ENCODE results near the gene ABCA5.

ABCA5 gene, protein sequence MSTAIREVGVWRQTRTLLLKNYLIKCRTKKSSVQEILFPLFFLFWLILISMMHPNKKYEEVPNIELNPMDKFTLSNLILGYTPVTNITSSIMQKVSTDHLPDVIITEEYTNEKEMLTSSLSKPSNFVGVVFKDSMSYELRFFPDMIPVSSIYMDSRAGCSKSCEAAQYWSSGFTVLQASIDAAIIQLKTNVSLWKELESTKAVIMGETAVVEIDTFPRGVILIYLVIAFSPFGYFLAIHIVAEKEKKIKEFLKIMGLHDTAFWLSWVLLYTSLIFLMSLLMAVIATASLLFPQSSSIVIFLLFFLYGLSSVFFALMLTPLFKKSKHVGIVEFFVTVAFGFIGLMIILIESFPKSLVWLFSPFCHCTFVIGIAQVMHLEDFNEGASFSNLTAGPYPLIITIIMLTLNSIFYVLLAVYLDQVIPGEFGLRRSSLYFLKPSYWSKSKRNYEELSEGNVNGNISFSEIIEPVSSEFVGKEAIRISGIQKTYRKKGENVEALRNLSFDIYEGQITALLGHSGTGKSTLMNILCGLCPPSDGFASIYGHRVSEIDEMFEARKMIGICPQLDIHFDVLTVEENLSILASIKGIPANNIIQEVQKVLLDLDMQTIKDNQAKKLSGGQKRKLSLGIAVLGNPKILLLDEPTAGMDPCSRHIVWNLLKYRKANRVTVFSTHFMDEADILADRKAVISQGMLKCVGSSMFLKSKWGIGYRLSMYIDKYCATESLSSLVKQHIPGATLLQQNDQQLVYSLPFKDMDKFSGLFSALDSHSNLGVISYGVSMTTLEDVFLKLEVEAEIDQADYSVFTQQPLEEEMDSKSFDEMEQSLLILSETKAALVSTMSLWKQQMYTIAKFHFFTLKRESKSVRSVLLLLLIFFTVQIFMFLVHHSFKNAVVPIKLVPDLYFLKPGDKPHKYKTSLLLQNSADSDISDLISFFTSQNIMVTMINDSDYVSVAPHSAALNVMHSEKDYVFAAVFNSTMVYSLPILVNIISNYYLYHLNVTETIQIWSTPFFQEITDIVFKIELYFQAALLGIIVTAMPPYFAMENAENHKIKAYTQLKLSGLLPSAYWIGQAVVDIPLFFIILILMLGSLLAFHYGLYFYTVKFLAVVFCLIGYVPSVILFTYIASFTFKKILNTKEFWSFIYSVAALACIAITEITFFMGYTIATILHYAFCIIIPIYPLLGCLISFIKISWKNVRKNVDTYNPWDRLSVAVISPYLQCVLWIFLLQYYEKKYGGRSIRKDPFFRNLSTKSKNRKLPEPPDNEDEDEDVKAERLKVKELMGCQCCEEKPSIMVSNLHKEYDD (N-terminal part only)

DNA sequence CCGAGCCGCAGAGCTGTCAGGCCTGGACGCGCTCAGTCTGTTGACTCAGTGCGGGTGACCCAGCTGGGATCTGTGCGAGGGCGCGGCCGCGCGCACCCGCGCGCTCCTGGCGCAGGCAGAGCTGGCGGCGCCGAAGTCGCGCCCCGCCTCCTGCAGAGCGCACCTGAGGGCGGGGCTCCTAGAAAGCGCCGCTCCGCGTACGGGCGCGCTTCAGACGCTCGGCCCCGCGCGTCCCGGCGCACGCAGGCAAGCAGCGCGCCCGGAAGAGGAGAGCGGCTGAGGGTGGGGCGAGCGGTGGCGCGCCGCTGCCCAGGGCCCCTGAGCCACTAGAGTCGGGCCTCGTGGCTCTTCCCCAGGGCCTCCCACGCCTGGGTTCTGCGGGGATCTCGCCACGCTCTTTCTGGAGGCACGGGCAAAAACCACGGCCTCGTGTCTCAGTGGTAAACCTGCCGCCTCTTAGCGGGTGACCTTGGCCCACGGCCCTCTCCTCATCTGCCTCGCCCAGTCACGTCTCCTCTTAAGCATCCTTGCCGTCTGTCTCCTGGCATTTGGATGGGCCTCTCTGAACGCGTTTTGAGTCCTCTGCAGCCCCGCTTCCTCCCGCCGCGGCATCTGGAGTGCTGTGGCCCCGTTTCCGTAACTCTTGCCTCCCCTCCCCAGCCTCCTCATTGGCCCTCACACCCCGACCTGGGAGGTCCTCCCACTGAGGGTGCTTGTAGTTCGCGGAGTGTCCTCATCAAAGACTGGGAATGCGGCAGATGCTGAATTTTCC is at the start of gene ABCA5:
TSS of gene ABCA5 (minus strand) at position 74 of the 772 bp plus-strand sequence. CDS start 12,718 bp downstream, outside the sequence.
- peak in 49 of 56 donors; percentile 18 to 83 (median 63) for DNase-seq

DNA sequence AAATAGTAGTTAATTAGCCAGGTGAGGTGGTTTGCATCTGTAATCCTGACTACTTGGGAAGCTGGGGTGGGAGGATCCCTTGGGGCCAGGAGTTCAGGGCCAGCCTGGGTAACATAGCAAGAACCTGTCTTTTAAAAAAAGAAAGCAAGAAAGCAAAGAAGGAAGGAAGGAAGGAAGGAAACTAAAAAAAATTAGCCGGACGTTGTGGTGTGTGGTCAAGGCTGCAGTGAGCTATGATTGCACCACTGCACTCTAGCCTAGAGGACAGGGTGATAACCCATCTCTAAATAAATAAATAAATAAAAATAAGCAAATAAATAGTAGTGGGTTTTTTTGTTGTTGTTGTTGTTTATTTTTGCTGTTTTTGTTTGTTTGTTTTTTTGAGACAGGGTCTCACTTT is 48.3 kb upstream of the ABCA5 start:
- no peak for DNase-seq

DNA sequence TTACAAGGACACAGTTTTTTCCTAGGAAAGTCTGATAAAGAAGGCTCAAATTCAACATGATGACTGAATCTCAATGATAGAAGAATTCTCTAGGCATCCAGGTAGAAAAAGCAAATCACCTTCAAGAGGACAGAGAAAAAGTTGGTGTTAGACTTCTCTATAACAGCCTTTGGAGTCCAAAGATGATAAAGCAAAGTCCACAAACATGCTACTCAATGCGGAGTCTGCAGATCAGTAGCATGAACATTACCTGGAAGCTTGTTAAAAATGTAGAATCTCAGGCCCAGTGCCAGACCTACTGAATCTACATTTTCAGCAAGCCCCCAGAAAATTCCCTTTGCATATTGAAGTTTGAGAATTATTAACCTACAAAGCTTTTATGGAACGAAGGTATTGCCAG is 46.1 kb upstream of the ABCA5 start:
- DNase-seq: no peak

DNA sequence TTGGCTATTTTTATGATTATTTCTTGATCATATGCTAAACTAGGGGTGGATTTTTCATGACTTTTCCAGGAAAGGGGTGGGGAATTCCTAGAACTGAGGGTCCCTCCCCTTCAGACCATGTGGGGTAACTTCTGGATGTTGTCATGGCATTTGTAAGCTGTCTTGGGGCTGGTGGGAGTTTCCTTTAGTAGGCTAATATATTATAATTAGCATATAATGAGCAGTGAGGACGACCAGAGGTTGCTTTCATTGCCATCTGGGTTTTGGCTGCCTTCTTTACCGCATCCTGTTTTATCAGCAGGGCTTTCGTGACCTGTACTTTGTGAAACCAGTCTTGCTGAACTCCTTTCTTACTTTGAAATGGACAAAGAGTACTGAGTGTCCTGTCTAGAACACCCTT is 40.4 kb upstream of the ABCA5 start:
- DNase-seq: no peak

DNA sequence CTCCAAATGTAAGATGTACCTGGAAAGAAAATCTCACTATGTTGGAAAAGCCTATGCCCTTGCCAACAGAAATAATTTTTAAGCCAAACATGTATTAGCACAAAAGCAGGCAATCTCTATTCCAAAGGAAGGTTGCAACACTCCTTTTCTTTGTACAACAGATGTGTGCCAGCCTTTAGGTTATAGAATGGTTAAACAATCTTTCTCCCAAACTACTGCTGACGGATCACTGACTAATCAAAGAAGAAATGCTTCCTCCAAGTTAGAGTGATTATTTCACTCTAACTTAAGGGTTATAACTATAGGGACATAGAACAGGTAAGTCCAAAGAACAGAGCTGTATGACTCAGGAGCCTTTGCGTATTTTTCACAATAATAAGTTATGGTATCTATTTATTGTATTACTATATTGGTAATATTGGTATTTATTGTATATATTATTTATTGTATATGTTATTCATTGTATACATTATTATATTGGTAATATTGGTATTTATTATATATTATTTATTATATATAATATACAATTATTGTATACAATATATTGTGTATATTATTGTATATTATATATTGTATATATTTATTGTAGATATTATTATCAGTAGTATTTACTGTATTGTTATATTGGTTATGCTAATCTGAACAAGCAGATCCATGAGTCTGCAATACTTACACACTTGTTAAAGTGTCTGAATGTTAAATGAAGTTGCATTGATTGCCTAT is 36.7 kb upstream of the ABCA5 start:
- DNase-seq: no peak

DNA sequence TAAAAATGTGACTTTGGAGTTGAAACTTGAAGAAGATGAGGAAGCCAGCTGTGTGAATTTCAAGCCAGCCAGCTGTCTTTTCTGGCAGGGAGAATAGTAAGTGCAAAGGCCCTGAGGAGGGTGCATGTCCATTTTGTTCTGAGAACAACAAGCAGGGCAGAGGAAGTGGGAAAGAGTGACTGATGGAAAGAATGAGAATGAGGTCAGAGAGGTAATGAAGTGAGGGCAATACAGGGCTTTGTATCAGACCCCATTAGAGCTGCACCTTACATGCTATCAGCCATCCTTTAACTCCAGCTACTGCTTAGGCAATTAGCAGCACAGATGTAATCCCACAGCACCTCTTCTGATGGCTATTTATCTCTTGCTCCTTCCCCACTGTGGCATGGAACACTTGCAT is 34.2 kb upstream of the ABCA5 start:
- no peak for DNase-seq

DNA sequence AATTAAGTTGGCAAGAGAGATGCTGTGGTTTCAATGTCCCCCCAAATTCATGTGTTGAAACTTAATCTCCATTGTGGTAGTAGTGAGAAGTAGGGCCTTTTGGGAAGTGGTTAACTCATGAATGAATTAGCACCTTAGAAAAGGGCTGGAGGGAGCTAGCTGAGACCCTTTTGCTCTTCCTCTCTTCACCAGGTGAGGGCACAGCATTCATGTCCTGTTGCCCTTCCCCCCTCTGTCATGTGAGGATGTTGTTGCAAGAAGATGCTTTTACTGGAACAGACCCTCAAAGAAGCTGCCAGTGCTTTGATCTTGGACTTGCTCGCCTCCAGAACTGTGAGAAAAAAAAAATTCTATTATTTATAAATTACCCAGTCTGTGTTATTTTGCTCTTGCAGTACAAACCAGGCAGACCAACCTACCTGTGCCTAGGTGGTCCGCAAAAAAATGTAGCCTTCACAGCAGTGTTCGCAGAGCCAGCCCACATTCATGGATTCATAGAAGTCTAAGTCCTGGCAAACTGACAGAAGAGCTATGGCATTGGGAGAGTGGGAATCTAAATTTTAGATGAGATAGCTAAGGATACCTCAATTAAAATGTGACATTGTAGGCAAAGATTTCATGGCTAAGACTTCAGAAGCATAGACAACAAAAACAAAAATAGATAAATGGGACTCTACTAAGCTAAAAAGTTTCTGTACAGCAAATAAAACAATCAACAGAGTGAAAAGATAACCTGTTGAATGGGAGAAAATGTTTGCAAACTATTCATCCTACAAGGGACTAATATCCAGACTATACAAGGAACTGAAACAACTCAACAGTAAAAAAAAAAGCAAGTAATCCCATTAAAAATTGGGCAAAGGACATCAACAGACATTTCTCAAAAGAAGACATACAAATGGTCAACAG is 32.0 kb upstream of the ABCA5 start:
- DNase-seq: no peak

DNA sequence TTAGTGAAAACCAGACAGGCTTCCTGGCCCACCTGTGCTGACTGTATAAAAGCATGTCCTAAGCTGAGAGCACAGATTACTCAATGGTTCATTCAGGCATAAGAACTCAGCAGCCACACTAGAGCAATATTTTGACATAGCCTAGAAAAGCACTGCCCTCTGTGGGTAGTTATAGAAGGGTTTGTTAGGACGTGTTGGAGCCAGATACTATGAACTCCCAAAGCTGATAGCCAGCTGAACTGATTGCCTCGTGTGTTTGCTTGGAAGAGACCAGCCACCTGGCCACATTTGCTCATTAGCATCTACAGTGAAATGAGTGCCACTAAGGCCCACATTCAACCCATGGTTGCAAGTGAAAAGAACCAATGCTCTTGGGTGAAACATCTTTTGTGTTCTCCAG is 30.8 kb upstream of the ABCA5 start:
- DNase-seq: no peak

DNA sequence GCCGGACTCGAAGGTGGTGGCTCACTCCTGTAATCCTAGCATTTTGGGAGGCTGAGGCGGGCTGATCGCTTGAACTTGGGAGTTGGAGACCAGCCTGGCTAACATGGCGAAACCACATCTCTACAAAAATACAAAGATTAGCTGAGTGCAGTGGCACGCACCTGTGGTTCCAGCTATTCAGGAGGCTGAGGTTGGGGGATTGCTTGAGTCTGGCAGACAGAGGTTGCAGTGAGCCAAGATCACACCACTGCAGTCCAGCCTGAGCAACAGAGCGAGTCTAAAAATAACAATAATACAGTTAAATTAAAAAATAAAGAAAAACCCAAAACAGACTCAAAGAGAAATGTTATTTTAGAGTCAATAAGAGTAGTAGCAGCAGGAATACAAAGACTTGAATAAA is 29.7 kb upstream of the ABCA5 start:
- no peak for DNase-seq

DNA sequence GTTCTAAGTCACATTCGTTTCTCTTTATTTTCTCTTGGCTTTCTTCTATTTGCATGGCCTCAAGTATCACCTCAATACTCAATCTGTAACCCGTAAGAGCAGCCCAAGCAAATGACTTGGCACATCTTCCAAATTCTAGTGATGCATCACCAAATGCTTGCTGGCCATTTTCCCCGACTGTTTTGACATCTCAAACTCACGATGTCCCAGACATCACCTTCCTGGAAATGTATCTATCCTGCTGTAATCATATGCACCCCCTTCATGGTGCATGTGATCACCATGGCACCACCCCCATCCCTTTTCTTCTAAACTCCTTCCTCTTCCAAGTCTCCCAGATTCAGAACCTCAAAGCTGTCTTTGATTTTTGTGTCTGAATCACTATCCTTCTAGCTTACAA is 24.0 kb upstream of the ABCA5 start:
- DNase-seq: no peak

DNA sequence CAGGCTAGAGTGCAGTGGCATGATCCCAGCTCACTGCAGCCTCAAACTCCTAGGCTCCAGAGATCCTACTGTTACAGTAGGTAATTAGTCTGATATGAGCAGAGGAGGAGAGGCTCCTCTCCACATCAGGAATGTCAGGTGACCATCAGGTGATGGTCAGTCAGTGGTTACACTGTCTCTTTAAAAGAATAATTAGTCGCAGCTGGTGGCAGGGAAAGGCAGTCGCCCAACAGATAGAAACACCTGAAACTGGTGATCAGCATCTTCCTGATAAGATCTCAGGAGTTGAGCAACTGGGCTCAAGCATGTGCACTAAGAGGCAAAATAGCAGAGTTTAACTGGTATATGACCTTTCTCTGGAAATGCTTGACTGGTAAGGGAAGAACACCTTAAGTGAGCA is 21.5 kb upstream of the ABCA5 start:
- no peak for DNase-seq

DNA sequence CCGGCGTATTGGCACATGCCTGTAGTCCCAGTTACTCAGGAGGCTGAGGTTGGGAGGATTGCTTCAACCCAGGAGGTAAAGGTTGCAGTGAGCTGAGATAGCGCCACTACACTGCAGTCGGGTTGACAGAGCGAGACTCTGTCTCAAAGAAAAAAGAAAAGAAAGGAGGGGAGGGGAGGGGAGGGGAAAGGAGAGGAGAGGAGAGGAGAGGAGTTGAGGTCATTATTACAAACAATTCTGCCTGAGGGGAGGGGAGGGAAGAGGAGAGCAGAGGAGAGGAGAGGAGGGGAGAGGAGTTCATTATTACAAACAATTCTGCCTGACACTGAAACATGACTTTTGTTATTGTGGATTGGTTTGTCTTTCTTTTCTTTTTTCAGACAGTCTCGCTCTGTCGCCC is 19.8 kb upstream of the ABCA5 start:
- DNase-seq: no peak

DNA sequence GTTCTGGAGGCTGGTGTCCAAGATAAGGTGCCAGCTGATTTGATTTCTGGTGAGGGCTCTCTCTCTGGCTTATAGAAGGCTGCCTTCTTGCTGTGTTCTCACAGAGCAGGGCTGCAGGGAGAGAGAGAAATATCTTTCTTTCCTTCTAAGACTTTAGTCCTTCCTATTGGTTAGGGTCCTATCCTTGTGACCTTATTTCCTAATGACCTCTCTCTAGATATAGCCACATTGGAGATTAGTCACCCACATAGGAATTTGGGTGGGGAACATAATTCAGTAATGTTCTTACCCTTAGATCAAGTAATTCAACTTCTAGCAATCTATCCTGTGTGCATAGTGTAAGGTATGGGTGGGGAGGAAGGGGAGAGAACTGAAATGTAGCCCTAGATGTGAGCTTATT is 18.0 kb upstream of the ABCA5 start:
- no peak for DNase-seq

DNA sequence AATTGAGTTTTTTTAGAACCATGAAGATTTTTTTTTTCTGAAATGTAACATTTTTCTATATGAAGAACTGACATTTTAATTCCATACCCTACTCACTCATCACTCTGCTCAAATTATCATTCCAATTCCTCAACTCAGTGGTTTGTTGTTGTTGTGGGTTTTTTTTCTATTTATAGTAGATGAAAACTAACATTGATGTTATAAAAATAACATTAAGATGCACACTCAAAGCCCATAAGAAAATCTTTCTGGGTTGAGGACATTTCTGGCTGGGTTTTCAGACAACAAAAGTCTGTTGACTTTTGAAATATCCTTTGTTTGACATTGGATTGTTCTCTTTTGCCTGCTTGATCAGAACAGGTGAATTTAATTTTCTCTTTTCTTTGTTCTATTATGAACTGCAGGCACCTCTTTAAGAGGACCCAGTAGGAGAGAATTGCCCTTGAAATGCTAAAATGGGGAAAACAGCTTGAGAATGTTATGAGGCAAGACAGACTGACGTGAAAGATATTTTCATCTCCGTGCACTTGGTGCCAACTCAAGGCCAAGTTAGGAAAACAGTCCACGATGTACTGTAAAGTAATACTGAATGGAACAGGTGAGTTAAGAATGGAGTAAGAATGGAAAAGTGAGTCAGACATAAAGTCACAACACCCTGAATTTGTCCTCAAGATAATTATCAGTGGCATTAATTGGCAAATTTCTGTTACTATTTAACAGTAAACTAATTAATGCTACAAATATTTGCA is 16.1 kb upstream of the ABCA5 start:
- DNase-seq: no peak

DNA sequence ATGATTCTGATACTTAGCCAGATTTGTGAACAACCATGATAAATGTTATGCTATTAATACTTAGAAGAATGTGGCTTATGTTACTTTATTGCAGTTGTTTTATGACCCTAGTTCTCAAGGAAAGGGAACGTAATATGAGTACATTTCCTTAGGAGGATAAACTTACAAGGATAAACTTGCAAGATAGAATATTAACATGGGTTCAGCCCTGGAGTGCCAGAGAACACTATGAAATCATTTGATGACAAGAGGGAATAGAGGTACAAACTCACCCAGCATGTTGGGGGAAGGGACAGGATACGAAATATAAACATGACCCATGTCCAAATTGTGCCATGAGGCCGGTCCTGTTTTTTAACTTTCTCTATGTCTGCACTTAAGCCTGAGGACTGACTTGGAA is 13.0 kb upstream of the ABCA5 start:
- no peak for DNase-seq

DNA sequence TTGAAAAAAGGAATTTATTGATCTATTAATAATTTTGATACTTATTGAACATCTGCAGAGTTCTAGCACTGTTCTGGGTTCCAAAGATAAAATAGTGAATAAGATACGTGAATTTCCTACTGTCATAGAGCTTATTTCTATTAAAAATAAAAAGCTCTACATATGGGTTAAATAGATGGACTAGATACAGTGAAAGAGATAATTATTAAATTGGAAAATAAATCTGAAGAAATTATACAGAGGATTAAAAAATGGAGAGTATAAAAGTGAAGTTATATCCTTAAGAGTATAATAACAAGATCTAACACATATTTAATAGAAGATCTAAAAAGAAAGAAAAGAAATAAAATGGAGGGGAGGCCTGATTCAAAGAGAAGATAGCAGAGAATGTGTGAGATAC is 10.1 kb upstream of the ABCA5 start:
- no peak for DNase-seq

DNA sequence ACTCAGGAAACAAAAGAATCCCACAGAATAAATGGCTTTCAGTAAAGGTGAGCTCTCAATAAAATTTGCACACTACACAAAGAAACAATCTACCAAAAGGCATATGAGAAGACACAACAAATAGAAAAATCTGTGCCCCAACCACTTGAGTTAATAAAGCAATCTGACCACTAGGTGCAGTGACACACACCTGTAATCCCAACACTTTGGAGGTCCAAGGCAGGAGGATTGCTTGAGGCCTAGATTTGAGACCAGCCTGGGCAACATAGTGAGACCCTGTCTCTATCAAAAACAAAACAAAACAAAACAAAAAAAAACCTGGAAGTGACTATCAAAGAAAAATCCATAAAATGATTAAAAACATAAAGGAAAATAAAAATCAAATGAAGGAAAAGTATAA is 9.6 kb upstream of the ABCA5 start:
- no peak for DNase-seq

DNA sequence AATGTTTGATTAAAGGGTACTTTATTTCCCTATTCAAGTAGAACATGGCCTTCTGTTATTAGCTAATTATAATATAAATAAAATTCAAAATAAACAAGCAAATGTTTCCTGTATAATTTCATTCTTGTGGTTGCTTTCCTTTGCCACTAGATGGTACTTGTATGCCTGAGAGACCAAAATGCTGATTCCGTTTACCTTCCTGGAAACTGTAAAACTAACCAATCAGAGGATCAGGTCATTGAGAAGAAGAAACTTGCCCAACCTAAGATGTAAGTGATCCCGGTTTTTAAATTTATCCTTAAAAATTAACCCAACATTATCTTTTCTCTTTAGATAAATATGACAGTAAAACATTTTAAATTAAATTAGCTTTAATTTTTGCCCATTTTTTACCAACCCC is 8.1 kb upstream of the ABCA5 start:
- no peak for DNase-seq
